GM12878 (cell line): ENCODE results near the gene CNOT3. TPM values are rescaled to one million over a fixed set of nuclear protein-coding genes. Genes with fewer than 3 reads are reported as not detected.
"Not testable (repeated sequence)": the region's sequence is repeated elsewhere in the genome, so short reads cannot be mapped to it uniquely, and the experiment has no call there.

Experiments used
- ATAC-seq: fragments of 200-7000 bp; cut with Tn5 transposase; 3 replicates; pipeline ENCODE4 v1.9.1; 2020; ENCODE audit warnings: mild to moderate bottlenecking, moderate library complexity
- BruUV-seq: library from RNA; stranded (reverse); fragments of 400-500 nt; replicated peaks from 2 replicates; lab custom pipeline; 2021; lab: Mats Ljungman, UMichigan
- CTCF ChIA-PET: fragments of 300-600 bp; sonication (Branson Sonifier 250); formaldehyde crosslinking; extraction: SDS; loops from one replicate; lab custom pipeline; 2021; ENCODE audit warnings: inconsistent platforms; lab: Yijun Ruan, JAX
- POLR2A ChIA-PET: fragments of 350-600 bp; formaldehyde crosslinking; extraction: SDS; loops from one replicate; lab custom pipeline; 2021; ENCODE audit warnings: inconsistent platforms; lab: Charles Lee
- RAD21 ChIA-PET: fragments of 300-600 bp; sonication (Branson Sonifier 250); formaldehyde crosslinking; loops from one replicate; lab custom pipeline; 2023; ENCODE audit warnings: antibody characterized with exemption; ENCODE audit not compliant: unreplicated experiment; lab: Charles Lee
- SMC1A ChIA-PET: fragments of 300-600 bp; sonication (Branson Sonifier 250); formaldehyde crosslinking; loops from one replicate; lab custom pipeline; 2023; ENCODE audit not compliant: unreplicated experiment, uncharacterized antibody; lab: Charles Lee
- DNase-seq: peaks from one replicate; pipeline ENCODE4 v3.0.0-alpha.2; 2011; ENCODE audit warnings: low read depth, low spot score
- FAIRE-seq: peaks from 3 replicates; lab custom pipeline; 2011; peaks lifted over from hg19 to GRCh38; lab: Jason Lieb, UNC
- H2AFZ ChIP-seq: 2 replicates; pipeline ENCODE4 v1.6.0; 2011; ENCODE audit warnings: low read depth, low read length, control low read depth; ENCODE audit not compliant: control insufficient read depth
- H3K27ac ChIP-seq: 2 replicates; pipeline ENCODE4 v1.5.1; 2011; ENCODE audit warnings: control low read depth; ENCODE audit not compliant: control insufficient read depth, insufficient read depth
- H3K27me3 ChIP-seq, 2 experiments: replicated peaks in 1 of 2; 2 replicates each; pipeline versions ENCODE4 v1.6.0 to v1.6.1; 2011; ENCODE audit warnings: low read length in 1 of 2; ENCODE audit not compliant: control insufficient read depth in 2 of 2, insufficient read depth in 2 of 2
- H3K36me3 ChIP-seq, 2 experiments: 2 replicates each; pipeline ENCODE4 v1.5.1; 2011; ENCODE audit warnings: low read length in 1 of 2; ENCODE audit not compliant: control insufficient read depth in 2 of 2, insufficient read depth in 2 of 2
- H3K4me1 ChIP-seq: 2 replicates; pipeline ENCODE4 v1.6.1; 2011; ENCODE audit warnings: mild to moderate bottlenecking, low read length, moderate library complexity, mixed read lengths; ENCODE audit not compliant: control insufficient read depth, insufficient read depth
- H3K4me2 ChIP-seq: 2 replicates; pipeline ENCODE4 v1.6.0; 2011; ENCODE audit warnings: control low read depth; ENCODE audit not compliant: control insufficient read depth, insufficient read depth
- H3K4me3 ChIP-seq: fragments of 200-600 bp; sonication (generic); 2 replicates; pipeline ENCODE4 v1.5.1; 2016
- H3K79me2 ChIP-seq: 2 replicates; pipeline ENCODE4 v1.6.0; 2011; ENCODE audit warnings: low read length; ENCODE audit not compliant: control insufficient read depth, insufficient read depth
- H3K9ac ChIP-seq: 2 replicates; pipeline ENCODE4 v1.8.0; 2011; ENCODE audit warnings: low read length, control low read depth, mixed read lengths; ENCODE audit not compliant: control insufficient read depth, insufficient read depth
- H3K9me3 ChIP-seq: replicated peaks from 3 replicates; pipeline ENCODE4 v1.5.1; 2011; ENCODE audit warnings: mild to moderate bottlenecking, low read length; ENCODE audit not compliant: control insufficient read depth, insufficient read depth
- H4K20me1 ChIP-seq: 2 replicates; pipeline ENCODE4 v1.6.0; 2011; ENCODE audit not compliant: control insufficient read depth, insufficient read depth
- ASH2L ChIP-seq: fragments of 300-600, 200-600 bp; sonication (generic); IDR thresholded peaks from 2 replicates; pipeline ENCODE4 v1.6.1; 2017; ENCODE audit warnings: low read depth, mild to moderate bottlenecking, borderline replicate concordance
- BACH1 ChIP-seq: fragments of 450-650 bp; IDR thresholded peaks from 2 replicates; pipeline ENCODE4 v1.6.1; 2017; ENCODE audit warnings: mild to moderate bottlenecking, borderline replicate concordance
- FOXK2 ChIP-seq: fragments of 450-650 bp; IDR thresholded peaks from 2 replicates; pipeline ENCODE4 v1.6.1; 2017; ENCODE audit warnings: mild to moderate bottlenecking, moderate library complexity
- WGBS: methylation state at CpG from one replicate; pipeline ENCODE4 v1.1.6; 2016; ENCODE audit warnings: low lambda C conversion rate; ENCODE audit not compliant: insufficient replicate concordance, insufficient coverage; ENCODE audit errors: missing lambda C conversion rate; 5-methylcytosine and 5-hydroxymethylcytosine counted together
- in situ Hi-C: fragments of 300-500 bp; cut with MboI; formaldehyde crosslinking; loops from 9 replicates; pipeline ENCODE4 v1.14.3; 2018; ENCODE audit warnings: mixed read lengths
- intact Hi-C: fragments of 100-400 bp; cut with micrococcal nuclease; formaldehyde crosslinking; loops from one replicate; pipeline ENCODE4 v1.14.2; 2022; ENCODE audit not compliant: unreplicated experiment
- polyA plus RNA-seq, 11 experiments: library from polyadenylated mRNA; depleted of rRNA in 4 of 11; unstranded in 6 of 11; stranded (reverse) in 5 of 11; fragments of >200 nt; fragmentation: Nextera tagmentation in 4 of 11; fragmentation: Illumina TruSeq in 1 of 11; extraction: Ambion mirVana in 4 of 11; extraction: Trizol in 1 of 11; gene quantifications; 1 replicate in 1 of 11; 2 replicates in 10 of 11; pipeline versions ENCODE4 v1.2.1 to v1.2.3, GENCODE V29; 2011 to 2016; ENCODE audit warnings: inconsistent platforms in 2 of 11, missing spikeins in 2 of 11, low read depth in 1 of 11
- total RNA-seq, 4 experiments: library from RNA; depleted of rRNA in 3 of 4; stranded (reverse); fragments of >200 nt in 3 of 4; fragmentation: Illumina TruSeq in 1 of 4; extraction: Trizol in 1 of 4; gene quantifications; 2 replicates each; pipeline versions ENCODE4 v1.2.1 to v1.2.3, GENCODE V29; 2013 to 2021

CNOT3 gene
- total and polyA plus RNA-seq, 10 of the 15 experiments (the other 5 are each of a cell fraction or from before 2014, with no cell fraction given), result 0.14 to 45.1 (median 14.0) TPM

GRCh38 chr19:54180691-54181091, 43.1 kb downstream of the CNOT3 start:
- 94% methylated on average over 29 of the region's 37 CpGs for WGBS
- no peaks in the 10 kb centered on the region for H4K20me1 ChIP-seq
- ChIA-PET SMC1A (no interaction called here), CTCF (interaction anchor here (1.1 kb wide), 1 partner anchor 210 kb away, joined by 3 read pairs; no protein-coding TSS in a partner anchor)
- FAIRE-seq, result no peak
- no peaks in the 10 kb centered on the region for H3K4me1 ChIP-seq
- H3K27me3 ChIP-seq, result no peaks in the 10 kb centered on the region
- in situ Hi-C loops, result no loop called here
- no peak overlapping the region for H3K4me2 ChIP-seq
- H3K36me3 ChIP-seq, result peaks cover 0 to 3% of the 10 kb centered on the region in 2 experiments; a peak in 1 of 4 replicates
- no peak overlapping the region for H2AFZ ChIP-seq
- H3K9me3 ChIP-seq, result no peaks in the 10 kb centered on the region
- no peak for TF ChIP-seq BACH1
- TF ChIP-seq ASH2L, result no peak
- no peak for TF ChIP-seq FOXK2
- TF ChIP-seq, all 136 proteins: peak for 0
- no peak overlapping the region for H3K4me3 ChIP-seq
- no TSS peak for BruUV-seq
- ChIA-PET RAD21 (no interaction called here), POLR2A (no interaction called here)
- no peak overlapping the region for H3K9ac ChIP-seq
- H3K27ac ChIP-seq, result no peak overlapping the region
- intact Hi-C loops, result no loop called here
- DNase-seq (no peak), ATAC-seq (no peak)
- H3K79me2 ChIP-seq, result no peaks in the 10 kb centered on the region

GRCh38 chr19:54181894-54182293, 44.3 kb downstream of the CNOT3 start:
- H3K4me3 ChIP-seq, H3K27me3 ChIP-seq, POLR2A ChIA-PET, H3K79me2 ChIP-seq, H3K9me3 ChIP-seq, H3K36me3 ChIP-seq, ATAC-seq, H3K9ac ChIP-seq, RAD21 ChIA-PET, H2AFZ ChIP-seq, BruUV-seq, in situ Hi-C loops, SMC1A ChIA-PET, H4K20me1 ChIP-seq, H3K4me2 ChIP-seq, FAIRE-seq, H3K4me1 ChIP-seq, CTCF ChIA-PET, intact Hi-C loops, DNase-seq, H3K27ac ChIP-seq: not testable (repeated sequence)
- WGBS, result 71% methylated on average over 3 of the region's 3 CpGs
